T47D (cell line): Measurements from ENCODE around the gene ANXA8L1.
"Not testable (repeated sequence)": the region's sequence is repeated elsewhere in the genome, so short reads cannot be mapped to it uniquely, and the experiment has no call there.

Source experiments
- DNase-seq, 2 experiments: peaks; one replicate each; pipeline versions ENCODE4 v3.0.0 to v3.0.0-alpha.2; 2011 to 2012; ENCODE audit warnings: low read depth in 1 of 2, low spot score in 1 of 2
- JUND ChIP-seq: IDR thresholded peaks from 2 replicates; pipeline ENCODE4 v1.6.1; 2012; ENCODE audit warnings: low read depth
- in situ Hi-C: cut with HindIII; loops from 2 replicates; pipeline ENCODE4 v1.10.0; 2016; ENCODE audit warnings: low sequenced_read_pairs, low pct_unique_long_range_greater_than_20kb

The ANXA8L1 gene, protein sequence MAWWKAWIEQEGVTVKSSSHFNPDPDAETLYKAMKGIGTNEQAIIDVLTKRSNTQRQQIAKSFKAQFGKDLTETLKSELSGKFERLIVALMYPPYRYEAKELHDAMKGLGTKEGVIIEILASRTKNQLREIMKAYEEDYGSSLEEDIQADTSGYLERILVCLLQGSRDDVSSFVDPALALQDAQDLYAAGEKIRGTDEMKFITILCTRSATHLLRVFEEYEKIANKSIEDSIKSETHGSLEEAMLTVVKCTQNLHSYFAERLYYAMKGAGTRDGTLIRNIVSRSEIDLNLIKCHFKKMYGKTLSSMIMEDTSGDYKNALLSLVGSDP

DNA sequence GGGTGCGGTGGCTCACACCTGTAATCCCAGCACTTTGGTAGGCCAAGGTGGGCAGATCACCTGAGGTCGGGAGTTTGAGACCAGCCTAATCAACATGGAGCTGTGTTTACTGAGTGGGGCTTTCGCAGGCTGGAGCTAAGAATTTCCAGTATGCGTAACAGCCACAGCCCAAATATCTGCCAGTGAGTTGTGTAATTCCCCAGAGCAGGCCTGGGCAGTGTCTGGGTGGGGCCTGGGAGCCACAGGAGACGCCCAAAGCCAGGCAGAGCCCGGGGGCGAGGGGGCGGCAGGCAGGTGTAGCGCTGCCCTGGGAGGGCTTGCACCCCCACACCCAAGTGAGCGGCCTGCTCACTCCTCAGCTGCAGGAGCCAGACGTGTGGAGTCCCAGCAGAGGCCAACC lies at the start of gene ANXA8L1:
TSS of gene ANXA8L1 (plus strand) at position 371 of the 400 bp plus-strand sequence. CDS start 76 bp downstream, outside the sequence.
- DNase-seq, in situ Hi-C loops: not testable (repeated sequence)

DNA sequence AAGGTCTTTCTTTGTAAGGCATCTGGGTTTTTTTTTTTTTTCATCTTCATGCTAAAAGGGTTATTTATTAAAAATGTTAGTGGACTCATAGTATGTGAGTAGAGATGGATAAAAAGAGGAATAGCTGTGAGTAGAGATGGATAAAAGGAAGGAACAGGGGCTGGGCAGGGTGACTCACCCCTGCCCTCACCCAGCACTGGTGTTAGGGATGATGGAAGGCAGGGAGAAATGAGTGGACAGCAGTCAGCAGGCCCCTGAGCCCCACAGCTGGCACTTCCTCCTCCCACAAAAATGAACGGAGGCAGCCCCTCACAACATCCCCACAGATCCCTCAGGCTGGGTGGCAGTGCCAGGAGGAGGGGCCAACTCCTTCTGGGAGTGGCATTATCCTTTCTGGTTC lies 49.5 kb upstream of the ANXA8L1 start:
- DNase-seq, result no peak
- no peak for TF ChIP-seq JUND
- in situ Hi-C loops, result no loop called here

DNA sequence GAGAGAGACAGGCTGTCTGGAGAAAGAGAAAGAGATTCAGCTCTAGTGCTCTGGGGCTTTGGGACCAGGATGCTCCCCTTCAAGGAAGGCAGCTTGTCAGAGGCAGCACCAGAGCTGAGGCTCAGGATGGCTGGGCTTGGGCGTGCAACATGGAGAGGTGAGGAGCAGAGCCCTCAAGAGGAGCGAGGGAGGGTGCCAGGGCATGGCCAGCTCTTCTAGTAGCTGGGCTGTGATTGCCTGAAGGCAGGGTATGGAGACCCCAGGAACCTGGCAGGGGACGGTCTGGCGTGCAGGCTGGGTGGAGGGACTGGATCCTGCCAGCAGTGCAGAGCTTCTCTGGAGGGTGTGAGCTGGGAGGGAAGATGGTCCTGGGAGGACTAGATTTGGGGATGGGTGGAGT lies 48.6 kb upstream of the ANXA8L1 start:
- no peak for TF ChIP-seq JUND
- in situ Hi-C loops, result no loop called here
- DNase-seq, result no peak

DNA sequence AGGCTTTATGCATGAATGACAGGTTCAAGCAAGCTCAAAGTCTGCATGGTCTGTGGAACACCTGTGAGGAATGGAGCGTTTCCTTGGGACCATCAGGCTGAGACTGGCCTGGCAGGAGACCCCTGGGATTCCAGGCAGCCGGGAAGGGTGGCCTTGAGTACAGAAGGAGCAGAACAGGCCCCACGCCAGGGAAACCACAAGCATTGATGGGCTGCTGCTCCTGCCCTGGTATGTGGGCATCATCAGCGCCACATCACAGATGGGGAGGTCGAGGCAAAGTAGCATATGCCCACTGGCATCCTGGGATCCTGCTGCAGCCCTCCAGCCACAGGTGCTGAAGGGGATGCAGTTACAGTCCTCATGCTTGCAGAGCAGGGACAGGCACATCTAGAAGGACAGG lies 47.9 kb upstream of the ANXA8L1 start:
- in situ Hi-C loops, result no loop called here
- no peak for DNase-seq
- no peak for TF ChIP-seq JUND

DNA sequence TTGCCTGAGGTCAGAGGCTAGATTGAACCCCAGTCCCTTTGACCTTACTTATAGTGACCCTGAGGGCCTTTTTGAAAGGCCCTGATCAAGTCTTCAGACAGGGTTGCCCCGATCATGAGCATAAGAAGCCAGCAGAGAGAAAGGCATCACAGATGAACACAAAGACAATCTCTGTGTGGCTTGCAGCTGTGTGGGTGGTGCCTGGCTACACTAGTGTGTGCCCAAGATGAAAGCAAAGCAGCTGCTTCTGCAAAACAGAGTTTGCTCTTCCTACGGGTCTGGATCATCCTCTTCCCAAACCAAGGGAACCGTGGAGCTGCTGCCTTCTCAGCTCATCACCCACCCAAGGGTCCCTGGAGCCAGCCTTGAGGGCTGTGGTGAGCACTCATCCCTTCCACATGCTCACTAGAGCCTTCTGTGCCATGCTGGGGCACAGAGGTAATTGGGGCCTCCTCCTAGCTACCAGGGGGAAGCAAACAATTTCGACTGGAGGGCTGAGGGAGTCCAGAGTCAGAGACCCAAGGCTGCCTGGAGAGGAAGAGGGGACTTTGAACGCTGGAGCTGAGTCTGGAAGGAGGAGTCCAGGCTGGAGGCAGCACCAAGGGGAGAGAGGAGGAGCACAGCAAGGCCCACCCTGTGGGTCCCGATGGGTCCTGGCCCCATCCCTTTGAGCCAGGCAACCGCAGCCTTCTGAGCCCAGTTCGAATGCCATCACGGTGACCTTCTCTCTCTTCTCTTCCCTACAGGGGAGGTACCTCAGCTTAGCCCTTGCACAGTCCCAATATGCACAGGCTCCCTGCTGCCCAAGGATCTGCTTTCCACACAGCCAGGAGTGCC lies 46.5 kb upstream of the ANXA8L1 start:
- in situ Hi-C loops, result no loop called here
- no peak for TF ChIP-seq JUND
- no peak for DNase-seq

DNA sequence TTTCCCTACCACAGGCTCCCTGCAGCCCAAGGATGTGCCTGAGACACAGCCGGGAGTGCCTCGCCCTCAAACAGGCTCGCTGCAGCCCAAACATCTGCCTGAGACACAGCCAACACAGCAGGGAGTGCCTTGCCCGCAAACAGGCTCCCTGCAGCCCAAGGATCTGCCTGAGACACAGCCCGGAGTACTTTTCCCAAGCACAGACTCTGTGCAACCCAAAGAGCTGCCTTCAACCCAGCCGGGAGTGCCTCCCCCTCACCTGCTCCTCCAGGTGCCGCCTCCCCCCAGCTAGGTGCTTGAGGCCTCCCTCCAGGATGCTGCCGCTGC lies 45.9 kb upstream of the ANXA8L1 start:
- no peak for TF ChIP-seq JUND
- DNase-seq, result no peak
- in situ Hi-C loops, result no loop called here

DNA sequence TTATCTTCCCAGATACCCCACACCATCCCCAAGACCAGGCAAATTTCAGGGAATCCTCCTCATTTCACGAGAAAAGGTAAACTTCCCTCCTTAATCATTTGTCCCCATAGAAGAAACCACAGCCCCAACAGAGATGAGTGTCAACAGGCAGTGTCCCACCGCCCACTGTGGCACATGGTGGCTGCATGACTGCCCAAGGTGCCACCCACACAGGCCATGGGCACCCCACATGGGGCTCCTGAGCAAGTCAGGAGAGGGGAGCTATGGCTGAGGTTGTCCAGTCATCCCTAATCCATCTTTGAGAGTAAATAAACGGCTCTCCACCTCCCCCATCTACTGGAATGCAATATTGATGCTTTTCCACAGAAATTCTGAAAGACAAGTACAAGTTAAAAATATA lies 44.7 kb upstream of the ANXA8L1 start:
- in situ Hi-C loops, result no loop called here
- DNase-seq, result no peak
- TF ChIP-seq JUND, result no peak

DNA sequence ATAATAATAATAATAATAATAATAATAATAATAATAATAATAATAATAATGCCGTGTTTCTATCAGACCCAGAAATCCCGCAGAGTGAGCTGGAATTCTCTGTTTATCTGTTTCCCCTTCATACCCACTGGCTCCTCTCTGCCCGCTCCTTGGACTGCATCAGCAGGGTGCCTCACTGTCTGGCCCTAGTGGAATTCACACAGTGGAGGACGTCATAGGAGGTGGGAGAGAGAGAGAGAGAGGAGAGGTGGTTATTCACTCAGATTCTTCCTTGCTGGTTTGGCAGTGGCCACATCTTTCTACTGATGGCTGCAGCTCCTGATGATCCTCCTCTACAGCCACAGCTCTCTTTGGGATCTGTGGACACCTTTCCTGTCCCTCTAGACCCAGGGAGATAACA lies 10.1 kb upstream of the ANXA8L1 start:
- in situ Hi-C loops, DNase-seq: not testable (repeated sequence)

DNA sequence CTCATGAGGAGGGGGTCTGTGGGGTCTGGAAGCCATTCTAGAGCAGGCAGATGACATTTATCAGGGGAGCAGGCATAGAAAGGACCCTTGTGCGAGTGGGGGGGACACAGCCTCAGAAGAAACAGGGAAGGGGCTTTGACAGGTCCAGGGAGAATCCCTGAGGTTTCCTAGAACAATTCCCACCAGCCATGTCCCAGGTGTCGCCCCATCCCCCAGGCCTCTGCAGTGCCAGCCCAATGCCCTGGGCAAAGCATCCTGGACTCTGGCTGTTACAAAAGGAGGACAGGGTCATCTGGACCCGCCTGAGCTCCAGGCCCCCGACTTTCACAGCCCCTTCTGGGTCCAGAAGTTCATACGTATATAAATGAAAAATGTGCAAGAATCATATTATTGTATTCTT lies 8.4 kb upstream of the ANXA8L1 start:
- DNase-seq, in situ Hi-C loops: not testable (repeated sequence)

DNA sequence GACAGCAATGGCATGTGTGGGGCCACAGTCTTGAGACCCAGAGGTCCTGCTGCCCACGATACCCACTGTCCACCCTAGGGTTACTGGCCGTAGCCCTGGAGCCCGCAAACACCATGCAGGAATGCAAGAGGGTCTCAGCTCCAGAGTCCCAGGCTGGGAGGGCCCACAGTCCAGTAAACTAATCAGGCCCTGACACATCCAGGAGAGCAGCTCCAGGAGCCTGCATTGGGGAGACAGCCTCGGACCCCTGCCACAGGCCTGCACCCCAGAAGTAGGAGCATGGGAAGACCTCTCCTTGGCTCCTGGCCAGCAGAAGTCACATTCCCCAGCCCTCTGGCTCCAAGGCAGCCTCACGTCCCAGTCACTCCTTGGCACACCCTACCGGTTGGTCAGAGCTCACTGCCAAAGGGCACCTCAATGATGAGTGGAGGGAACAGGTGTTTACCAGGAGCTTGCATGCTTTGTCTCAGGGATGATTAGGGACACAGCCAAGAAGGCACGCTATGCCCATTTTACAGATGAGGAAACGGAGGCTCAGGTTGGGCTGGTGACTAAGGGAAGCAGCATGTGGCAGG lies 7.8 kb upstream of the ANXA8L1 start:
- in situ Hi-C loops, DNase-seq: not testable (repeated sequence)

DNA sequence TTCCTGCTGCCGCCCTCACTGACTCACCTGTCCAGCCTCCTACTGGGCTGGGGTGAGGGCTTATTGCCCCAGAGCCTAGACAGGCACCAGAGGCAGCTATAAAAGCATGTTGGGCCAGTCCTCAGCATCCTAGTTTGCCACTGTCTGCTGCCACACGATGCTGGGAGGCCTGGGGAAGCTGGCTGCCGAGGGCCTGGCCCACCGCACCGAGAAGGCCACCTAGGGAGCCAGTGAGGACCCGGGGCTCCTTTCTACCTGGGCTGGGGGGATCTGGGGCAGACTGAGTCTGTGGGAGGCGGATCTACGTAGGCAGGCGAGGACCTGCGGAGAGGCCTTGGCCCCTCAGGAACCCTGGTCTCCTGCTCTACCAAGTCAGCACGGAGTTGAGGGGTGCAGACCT lies 6.6 kb upstream of the ANXA8L1 start:
- DNase-seq, in situ Hi-C loops: not testable (repeated sequence)

DNA sequence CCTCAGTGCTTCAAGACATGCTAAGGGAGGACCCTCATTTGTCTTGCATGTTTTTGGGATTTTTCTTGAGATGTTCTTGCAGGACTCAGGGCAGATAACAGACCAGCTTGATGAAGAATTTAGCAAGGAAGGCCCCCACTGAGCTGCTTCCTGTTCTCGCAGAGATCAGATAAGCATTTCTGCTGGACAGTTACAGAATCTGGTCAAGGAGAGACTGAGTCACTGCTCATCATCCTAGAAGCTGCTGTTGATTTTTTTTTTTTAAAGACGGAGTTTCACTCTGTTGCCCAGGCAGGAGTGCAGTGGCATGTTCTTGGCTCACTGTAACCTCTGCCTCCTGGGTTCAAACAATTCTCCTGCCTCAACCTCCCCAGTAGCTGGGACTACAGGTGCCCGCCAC lies 1.2 kb upstream of the ANXA8L1 start:
- DNase-seq, in situ Hi-C loops: not testable (repeated sequence)

DNA sequence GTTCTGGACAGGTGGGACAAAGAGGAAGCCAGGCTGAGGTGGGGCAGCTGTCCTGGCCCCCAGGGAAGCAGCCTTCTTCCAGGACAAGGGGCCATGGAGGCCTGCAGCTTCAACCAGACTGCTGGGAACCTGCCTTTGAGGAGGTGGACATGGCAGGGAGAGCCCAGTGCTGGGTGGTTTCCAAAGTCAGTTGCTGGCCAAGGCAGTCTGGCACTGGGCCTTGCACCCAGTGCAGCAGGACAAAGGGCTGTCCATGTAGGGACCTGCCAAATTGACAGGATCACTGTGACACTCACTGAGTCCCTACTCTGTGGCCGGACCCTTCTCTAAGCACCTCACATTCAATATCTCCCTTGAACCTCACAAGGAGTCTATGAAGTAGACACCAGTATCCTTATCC lies 1.4 kb downstream of the ANXA8L1 start:
- DNase-seq, in situ Hi-C loops: not testable (repeated sequence)

DNA sequence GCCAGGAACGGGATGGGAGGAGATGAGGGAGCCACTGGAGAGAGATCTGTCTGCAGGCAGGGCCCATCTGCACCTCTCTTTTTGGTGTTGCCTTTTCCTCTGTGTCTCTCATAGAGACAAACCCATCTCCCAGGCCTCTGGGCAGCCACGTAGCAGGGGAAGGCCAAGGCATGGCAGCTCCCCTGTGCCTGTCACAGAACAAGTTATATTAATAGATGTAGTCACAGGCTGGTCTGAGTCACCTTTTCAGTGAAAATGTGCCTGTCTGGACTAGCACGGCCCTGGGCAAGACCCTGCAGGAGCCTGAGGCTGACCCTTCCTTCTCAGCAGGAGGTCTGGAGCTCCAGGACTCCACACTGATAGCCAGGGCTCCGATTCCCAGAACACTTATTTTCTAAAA lies 2.1 kb downstream of the ANXA8L1 start:
- in situ Hi-C loops, DNase-seq: not testable (repeated sequence)

DNA sequence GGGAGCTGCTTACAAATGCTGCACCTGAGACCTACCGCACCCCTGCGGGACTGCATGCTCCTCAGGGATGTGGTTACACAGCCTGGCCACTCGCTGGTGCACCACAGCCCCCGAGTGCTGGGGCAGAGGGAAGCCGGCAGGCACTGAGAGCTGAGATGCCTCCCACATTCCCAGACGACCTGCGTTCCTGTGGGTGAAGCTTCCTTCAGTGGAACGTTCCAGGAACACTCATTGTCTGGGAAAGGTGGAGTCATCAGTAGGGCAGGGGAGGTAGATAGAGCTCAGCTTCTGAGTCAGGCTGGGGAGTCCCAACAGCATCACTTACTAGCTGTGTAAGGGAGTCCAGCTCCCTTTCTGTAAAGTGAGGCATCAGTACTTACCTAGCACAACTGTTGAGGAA lies 2.5 kb downstream of the ANXA8L1 start:
- DNase-seq, in situ Hi-C loops: not testable (repeated sequence)

DNA sequence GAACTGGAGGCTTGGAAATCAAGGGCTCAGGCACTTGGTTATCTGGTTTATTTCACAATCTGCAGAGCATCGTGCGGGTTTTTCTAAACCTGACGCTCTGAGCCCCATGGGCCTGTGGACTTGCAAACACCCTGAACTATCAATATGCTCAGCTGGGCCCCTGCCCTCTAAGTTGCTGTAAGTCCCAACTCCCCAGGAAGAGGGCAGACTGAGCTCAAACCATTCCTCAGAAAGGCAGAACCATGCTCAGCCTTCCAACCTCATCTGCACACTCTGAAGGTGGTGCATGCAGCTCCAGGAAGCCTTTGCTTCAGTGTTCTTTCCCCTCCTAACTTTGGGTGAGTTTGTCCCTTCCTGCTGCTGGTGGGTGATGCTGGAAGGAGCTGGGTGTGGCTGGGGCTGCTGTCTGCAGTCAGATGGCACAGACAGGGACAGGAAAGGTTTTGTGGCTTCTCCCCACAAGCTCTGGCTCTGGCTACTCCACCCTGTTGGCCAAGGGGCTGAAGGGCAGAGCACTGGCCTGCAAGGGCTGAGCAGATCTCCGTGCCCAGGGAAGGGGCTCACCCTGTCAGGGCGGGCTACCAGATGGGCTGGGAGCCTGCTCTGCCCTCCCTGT lies 3.8 kb downstream of the ANXA8L1 start:
- in situ Hi-C loops, result not testable (repeated sequence)

DNA sequence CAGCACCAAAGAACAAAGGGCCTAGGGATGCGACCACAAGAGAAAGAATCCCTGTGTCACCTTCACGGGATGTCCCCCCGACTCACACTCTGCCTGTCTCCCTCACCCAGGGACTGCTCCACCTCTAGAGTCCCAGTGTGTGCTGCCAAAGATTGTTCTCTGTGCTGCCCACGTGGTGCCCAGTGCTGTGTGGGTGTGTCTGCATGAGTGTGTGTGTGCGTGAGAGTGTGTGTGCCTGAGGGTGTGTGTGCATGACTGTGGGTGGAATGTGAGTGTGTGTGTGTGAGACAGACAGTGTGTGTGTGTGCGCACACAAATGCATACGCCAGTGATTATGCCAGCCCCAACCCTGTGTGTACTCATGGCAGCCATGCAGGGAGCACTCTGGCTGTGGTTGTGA lies 10.3 kb downstream of the ANXA8L1 start:
- in situ Hi-C loops, DNase-seq: not testable (repeated sequence)

More for the DNA sequence above, 3.8 kb downstream of the ANXA8L1 start:
- not testable (repeated sequence) for DNase-seq

DNA sequence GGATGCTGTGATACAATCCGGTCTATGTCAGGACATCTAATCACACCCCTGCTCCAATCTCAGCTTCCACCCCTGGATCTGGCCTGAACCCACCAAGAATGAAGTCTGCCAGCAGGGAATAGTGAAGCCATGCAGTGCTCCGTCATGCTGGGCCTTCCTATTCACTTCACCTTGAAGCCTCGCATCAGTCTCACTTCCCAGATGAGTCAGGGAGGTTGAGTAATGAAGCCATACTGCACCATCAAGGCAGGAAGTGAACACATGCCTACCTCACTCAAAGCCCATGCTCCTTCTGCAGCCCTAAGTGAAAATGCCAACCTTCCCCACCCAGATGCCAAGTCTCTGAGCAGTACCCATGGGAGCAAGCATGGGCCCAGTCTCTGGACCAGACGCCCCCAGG lies 11.1 kb downstream of the ANXA8L1 start:
- DNase-seq, in situ Hi-C loops: not testable (repeated sequence)
